ENCODE measurements around the gene CC2D2A.

- TF ChIP-seq POLR2AphosphoS5 (IDR thresholded peaks at IDR 0.05; ENCODE audit: low read depth, low read length) = no peak
- TF ChIP-seq POLR2A (IDR thresholded peaks at IDR 0.05; ENCODE audit: low read depth, low read length) = no peak
- no peak for TF ChIP-seq TAF1 (IDR thresholded peaks at IDR 0.05; ENCODE audit: low read depth, low read length)
- no peak for TF ChIP-seq PAX5 (IDR thresholded peaks at IDR 0.05; ENCODE audit: insufficient read depth, low read length, severe bottlenecking)
- no peak for TF ChIP-seq SPI1 (IDR thresholded peaks at IDR 0.05; ENCODE audit: low read depth, low read length)
- TF ChIP-seq POU2F2 (IDR thresholded peaks at IDR 0.05; ENCODE audit: low read depth, low read length) = no peak
These were observed 115.1 kb downstream of the CC2D2A start for GRCh38 chr4:15584785-15585184.

Data from GM12891 (cell line).